Peyer's patch (tissue), 4 donors: ENCODE data around the gene CBLB. TPM values are rescaled to one million over a fixed set of nuclear protein-coding genes. Genes with fewer than 3 reads are reported as not detected.
A peak's percentile ranks its signal among the peaks of the same experiment; 100 is the strongest.

ENCODE experiments used
- DNase-seq, 3 donors: peaks; one replicate each; pipeline ENCODE4 v3.0.0-alpha.2; 2017 to 2019
- H3K27ac ChIP-seq, 4 donors: fragments of 200-600 bp; sonication (generic); one replicate each; pipeline ENCODE4 v1.5.1; 2016 to 2019
- H3K27me3 ChIP-seq, 2 donors: fragments of 200-600 bp; sonication (generic); one replicate each; pipeline ENCODE4 v1.5.1; 2019
- H3K36me3 ChIP-seq, 3 donors: fragments of 200-600 bp; sonication (generic); one replicate each; pipeline ENCODE4 v1.5.1; 2016 to 2019
- H3K4me1 ChIP-seq, 4 donors: fragments of 200-600 bp; sonication (generic); one replicate each; pipeline ENCODE4 v1.5.1; 2016 to 2019
- H3K4me3 ChIP-seq, 4 donors: fragments of 200-600 bp; sonication (generic); 1 replicate in 3 of 4; 2 replicates in 1 of 4; pipeline ENCODE4 v1.5.1; 2016 to 2019; ENCODE audit warnings: mild to moderate bottlenecking in 1 of 4
- H3K9me3 ChIP-seq, 4 donors: fragments of 200-600 bp; sonication (generic); one replicate each; pipeline ENCODE4 v1.5.1; 2016 to 2019; ENCODE audit warnings: mild to moderate bottlenecking in 1 of 4
- POLR2A ChIP-seq, 2 donors: fragments of 450-650 bp; IDR thresholded peaks; one replicate each; pipeline ENCODE4 v1.5.1; 2017; ENCODE audit warnings: antibody characterized with exemption in 2 of 2, mild to moderate bottlenecking in 2 of 2, moderate library complexity in 2 of 2
- total RNA-seq, 4 donors: library from RNA; depleted of rRNA; stranded (reverse); fragments of >200 nt; gene quantifications; one replicate each; pipeline ENCODE4 v1.1.0, GENCODE V29; 2016
- TF ChIP-seq, protein P1 (sequence below), 6 experiments: fragments of 450-650 bp in 4 of 6; fragments of 200-600 bp in 2 of 6; sonication (generic) in 1 of 6; IDR thresholded peaks; one replicate each; pipeline ENCODE4 v1.5.1; 2017 to 2019; ENCODE audit warnings: antibody characterized with exemption in 6 of 6, mild to moderate bottlenecking in 3 of 6, moderate library complexity in 1 of 6

Gene CBLB
- total RNA-seq, 4 donors from 2014 or later: 58.6 to 112 (median 84.5) TPM

DNA sequence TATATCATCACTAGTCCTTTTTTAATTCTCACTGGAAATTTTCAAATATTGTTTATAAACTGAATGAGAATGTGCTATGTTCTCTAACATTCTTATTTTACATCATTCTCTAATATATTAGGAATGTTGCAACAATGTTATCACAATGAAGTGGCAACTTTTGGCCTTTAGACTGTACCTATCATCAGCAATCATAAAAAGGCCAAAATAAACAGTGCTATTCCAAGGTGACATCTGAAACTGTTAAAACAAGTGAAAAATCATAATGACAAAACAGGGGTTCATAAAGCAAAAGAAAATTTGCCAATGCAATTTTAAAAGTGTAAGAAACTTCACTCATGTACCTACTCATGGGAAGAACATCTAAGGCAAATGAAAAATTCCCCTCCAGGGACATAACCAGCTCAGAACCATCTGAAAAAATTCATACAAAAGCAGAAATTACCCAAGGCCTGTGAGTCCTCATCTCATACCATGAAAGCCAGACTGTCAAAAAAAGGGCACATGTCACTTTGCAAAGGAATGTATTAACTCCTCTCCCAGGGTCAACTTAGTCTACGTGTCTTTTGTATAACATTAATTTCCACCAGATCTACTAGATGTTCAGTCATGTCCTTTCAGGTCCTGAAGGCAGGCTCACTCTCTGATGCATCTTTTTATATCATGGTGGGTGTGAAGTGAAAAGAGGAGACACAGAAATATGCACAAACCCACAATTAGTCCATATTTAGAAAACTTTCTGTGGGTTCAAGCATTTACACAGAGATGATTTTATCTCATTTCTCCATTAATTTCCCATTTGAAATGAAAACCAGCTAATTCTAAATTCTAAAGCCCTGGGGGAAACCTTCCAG, 211.9 kb downstream of the CBLB start:
- no peak overlapping the region for H3K4me3 ChIP-seq
- peaks cover 0 to 34% (median 0%) of the 10 kb centered on the region in 3 donors for H3K36me3 ChIP-seq
- H3K4me1 ChIP-seq: no peaks in the 10 kb centered on the region
- no peaks in the 10 kb centered on the region for H3K9me3 ChIP-seq
- TF ChIP-seq, protein P1, sequence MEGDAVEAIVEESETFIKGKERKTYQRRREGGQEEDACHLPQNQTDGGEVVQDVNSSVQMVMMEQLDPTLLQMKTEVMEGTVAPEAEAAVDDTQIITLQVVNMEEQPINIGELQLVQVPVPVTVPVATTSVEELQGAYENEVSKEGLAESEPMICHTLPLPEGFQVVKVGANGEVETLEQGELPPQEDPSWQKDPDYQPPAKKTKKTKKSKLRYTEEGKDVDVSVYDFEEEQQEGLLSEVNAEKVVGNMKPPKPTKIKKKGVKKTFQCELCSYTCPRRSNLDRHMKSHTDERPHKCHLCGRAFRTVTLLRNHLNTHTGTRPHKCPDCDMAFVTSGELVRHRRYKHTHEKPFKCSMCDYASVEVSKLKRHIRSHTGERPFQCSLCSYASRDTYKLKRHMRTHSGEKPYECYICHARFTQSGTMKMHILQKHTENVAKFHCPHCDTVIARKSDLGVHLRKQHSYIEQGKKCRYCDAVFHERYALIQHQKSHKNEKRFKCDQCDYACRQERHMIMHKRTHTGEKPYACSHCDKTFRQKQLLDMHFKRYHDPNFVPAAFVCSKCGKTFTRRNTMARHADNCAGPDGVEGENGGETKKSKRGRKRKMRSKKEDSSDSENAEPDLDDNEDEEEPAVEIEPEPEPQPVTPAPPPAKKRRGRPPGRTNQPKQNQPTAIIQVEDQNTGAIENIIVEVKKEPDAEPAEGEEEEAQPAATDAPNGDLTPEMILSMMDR (IDR thresholded peaks at IDR 0.05): no peak
- TF ChIP-seq POLR2A (IDR thresholded peaks at IDR 0.05): no peak
- H3K27ac ChIP-seq: no peak overlapping the region
- H3K27me3 ChIP-seq: no peaks in the 10 kb centered on the region
- DNase-seq: no peak

DNA sequence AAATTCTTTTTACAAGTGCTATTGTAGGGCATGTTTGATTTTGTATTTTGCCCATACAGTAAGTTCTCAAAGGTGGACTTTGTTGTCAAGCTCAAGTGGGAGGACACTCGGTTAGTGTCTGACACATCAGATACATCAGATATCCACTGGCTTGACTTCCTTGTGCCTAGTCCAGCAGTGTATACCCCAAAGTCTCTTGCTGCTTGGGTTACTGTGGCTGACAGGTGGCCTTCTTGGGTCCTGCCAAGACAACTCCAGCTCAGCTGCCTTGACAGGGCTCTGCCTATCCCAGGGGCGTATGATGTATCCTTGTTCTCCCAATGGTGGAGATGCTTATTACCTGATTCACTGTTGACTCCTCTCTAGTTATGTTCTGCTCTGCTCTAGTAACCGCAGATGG, 214.9 kb downstream of the CBLB start:
- DNase-seq: no peak
- no peaks in the 10 kb centered on the region for H3K9me3 ChIP-seq
- H3K27ac ChIP-seq: no peak overlapping the region
- H3K4me1 ChIP-seq: no peaks in the 10 kb centered on the region
- TF ChIP-seq, protein P1 (IDR thresholded peaks at IDR 0.05): no peak
- TF ChIP-seq POLR2A (IDR thresholded peaks at IDR 0.05): no peak
- H3K36me3 ChIP-seq: peaks cover 0 to 14% (median 0%) of the 10 kb centered on the region in 3 donors
- no peak overlapping the region for H3K4me3 ChIP-seq
- no peaks in the 10 kb centered on the region for H3K27me3 ChIP-seq

DNA sequence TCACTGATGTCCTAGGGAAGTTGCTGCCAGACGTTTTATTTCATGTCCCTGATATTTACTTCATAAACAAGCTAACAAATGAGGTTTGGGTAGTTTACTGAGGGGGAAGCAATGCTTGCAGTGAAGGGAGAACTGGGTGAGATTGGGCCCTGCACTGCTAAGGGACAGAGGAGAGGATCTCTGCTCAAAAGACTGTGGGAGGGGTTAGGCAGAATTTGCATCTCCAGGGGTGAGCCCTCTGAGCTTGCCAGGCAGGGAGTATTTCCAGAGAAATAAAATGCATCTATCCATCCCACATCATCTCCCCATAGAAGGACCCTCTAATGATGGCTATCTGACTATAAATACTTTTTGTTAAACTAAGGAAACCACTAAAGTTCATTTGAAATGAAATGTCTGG, 215.6 kb downstream of the CBLB start:
- Histone ChIP-seq H3K9me3 (no peaks in the 10 kb centered on the region), H3K4me1 (no peaks in the 10 kb centered on the region), H3K27ac (no peak overlapping the region), H3K36me3 (peaks cover 0 to 7% (median 0%) of the 10 kb centered on the region in 3 donors), H3K27me3 (no peaks in the 10 kb centered on the region), H3K4me3 (no peak overlapping the region)
- DNase-seq: no peak
- no peak for TF ChIP-seq POLR2A (IDR thresholded peaks at IDR 0.05)
- TF ChIP-seq, protein P1 (IDR thresholded peaks at IDR 0.05): no peak

DNA sequence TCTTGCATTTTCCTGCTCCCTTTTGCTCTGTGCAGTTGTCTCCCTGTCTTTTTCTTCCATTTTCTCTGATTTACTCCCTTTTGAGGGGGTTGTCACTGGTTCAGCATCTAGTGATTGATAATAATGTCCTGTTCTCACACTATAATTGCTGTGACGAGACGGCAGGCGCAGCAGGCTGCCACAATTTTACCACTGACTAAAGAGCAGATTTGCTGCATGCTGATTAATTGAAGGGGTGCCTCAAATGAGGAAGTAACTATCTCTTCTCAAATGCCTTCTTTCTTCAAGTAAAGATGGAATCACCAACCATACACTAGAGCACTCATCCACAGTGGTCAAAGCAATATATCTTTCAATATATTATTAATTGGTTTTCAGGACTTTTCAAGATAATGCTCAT, 219.3 kb downstream of the CBLB start:
- H3K4me3 ChIP-seq: no peak overlapping the region
- no peaks in the 10 kb centered on the region for H3K27me3 ChIP-seq
- H3K4me1 ChIP-seq: no peaks in the 10 kb centered on the region
- no peak for DNase-seq
- TF ChIP-seq, protein P1 (IDR thresholded peaks at IDR 0.05): no peak
- no peak for TF ChIP-seq POLR2A (IDR thresholded peaks at IDR 0.05)
- H3K36me3 ChIP-seq: no peaks in the 10 kb centered on the region
- H3K27ac ChIP-seq: no peak overlapping the region
- no peaks in the 10 kb centered on the region for H3K9me3 ChIP-seq

DNA sequence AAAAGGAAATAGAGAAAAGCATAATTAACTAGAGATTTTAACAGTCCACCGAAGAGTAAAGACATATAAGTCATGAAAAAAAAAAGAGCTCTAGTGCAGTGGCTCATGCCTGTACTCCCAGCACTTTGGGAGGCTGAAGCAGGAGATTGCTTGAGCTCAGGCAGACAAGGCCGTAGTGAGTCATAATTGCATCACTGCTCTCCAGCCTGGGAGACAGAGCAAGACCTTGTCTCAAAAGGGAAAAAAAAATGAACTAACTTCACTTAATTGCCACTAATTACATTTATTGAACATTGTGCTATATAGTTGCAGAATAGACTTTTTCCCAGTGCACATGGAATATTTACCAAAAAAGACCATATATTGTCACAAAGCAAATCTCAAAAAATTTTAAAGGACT, 221.8 kb downstream of the CBLB start:
- no peaks in the 10 kb centered on the region for H3K27me3 ChIP-seq
- H3K9me3 ChIP-seq: no peaks in the 10 kb centered on the region
- no peaks in the 10 kb centered on the region for H3K36me3 ChIP-seq
- H3K4me3 ChIP-seq: no peak overlapping the region
- TF ChIP-seq, protein P1 (IDR thresholded peaks at IDR 0.05): no peak
- no peak for TF ChIP-seq POLR2A (IDR thresholded peaks at IDR 0.05)
- no peaks in the 10 kb centered on the region for H3K4me1 ChIP-seq
- no peak overlapping the region for H3K27ac ChIP-seq
- DNase-seq: peak in 1 of 3 donors; percentile 57
